Spleen (tissue), 11 donors: ENCODE measurements around the gene PDIA6. TPM values are rescaled to one million over a fixed set of nuclear protein-coding genes. Genes with fewer than 3 reads are reported as not detected.

Experiments
- DNase-seq: peaks from one replicate; pipeline ENCODE4 v3.0.0-alpha.2; 2020
- H3K27ac ChIP-seq, 8 donors: fragments of 200-600 bp; sonication (generic) in 7 of 8; 1 replicate in 4 of 8; 2 replicates in 4 of 8; pipeline versions ENCODE4 v1.5.0 to v1.8.0; 2016 to 2021; ENCODE audit warnings: inconsistent platforms in 4 of 8, mild to moderate bottlenecking in 4 of 8, moderate library complexity in 1 of 8
- H3K27me3 ChIP-seq, 7 donors: fragments of 200-600 bp; sonication (generic) in 6 of 7; replicated peaks in 1 of 7; 1 replicate in 4 of 7; 2 replicates in 3 of 7; pipeline versions ENCODE4 v1.5.0 to v1.8.0; 2016 to 2021; ENCODE audit warnings: inconsistent platforms in 3 of 7, mild to moderate bottlenecking in 1 of 7
- H3K36me3 ChIP-seq, 6 donors: fragments of 200-600 bp; sonication (generic) in 5 of 6; 1 replicate in 4 of 6; 2 replicates in 2 of 6; pipeline versions ENCODE4 v1.5.0 to v1.8.0; 2016 to 2021; ENCODE audit warnings: inconsistent platforms in 2 of 6
- H3K4me1 ChIP-seq, 6 donors: fragments of 200-600 bp; sonication (generic) in 5 of 6; 1 replicate in 3 of 6; 2 replicates in 3 of 6; pipeline versions ENCODE4 v1.5.0 to v1.8.0; 2016 to 2021; ENCODE audit warnings: inconsistent platforms in 3 of 6
- H3K4me3 ChIP-seq, 8 donors: fragments of 200-600 bp; sonication (generic) in 7 of 8; 1 replicate in 4 of 8; 2 replicates in 4 of 8; pipeline versions ENCODE4 v1.5.0 to v1.8.0; 2016 to 2021; ENCODE audit warnings: inconsistent platforms in 4 of 8, mild to moderate bottlenecking in 4 of 8, moderate library complexity in 2 of 8
- H3K9me3 ChIP-seq, 8 donors: fragments of 200-600 bp; sonication (generic) in 7 of 8; 1 replicate in 4 of 8; 2 replicates in 4 of 8; pipeline versions ENCODE4 v1.5.0 to v1.8.0; 2016 to 2021; ENCODE audit warnings: inconsistent platforms in 4 of 8
- POLR2A ChIP-seq, 3 donors: fragments of 450-650 bp; IDR thresholded peaks; one replicate each; pipeline ENCODE4 v1.5.1; 2017; ENCODE audit warnings: antibody characterized with exemption in 3 of 3, mild to moderate bottlenecking in 1 of 3
- POLR2AphosphoS5 ChIP-seq, 3 donors: sonication (generic); formaldehyde crosslinking; IDR thresholded peaks; one replicate each; pipeline ENCODE4 v1.5.1; 2017; ENCODE audit warnings: antibody characterized with exemption in 3 of 3
- WGBS, 5 donors: extraction: QIAGEN DNeasy Blood & Tissue Kit in 3 of 5; methylation state at CpG; one replicate each; pipeline versions ENCODE4 v1.1.5 to v1.1.7; 2013 to 2018; 5-methylcytosine and 5-hydroxymethylcytosine counted together
- intact Hi-C: fragments of 100-400 bp; cut with DNase I; formaldehyde crosslinking; loops from one replicate; pipeline ENCODE4 v1.15.0; 2023; ENCODE audit warnings: low total_unique reads
- polyA plus RNA-seq, 3 donors: library from polyadenylated mRNA; stranded (reverse); fragments of 200-250 nt; gene quantifications; one replicate each; pipeline ENCODE4 v1.2.1, GENCODE V29; 2013
- total RNA-seq, 7 donors: library from RNA; depleted of rRNA in 3 of 7; stranded (reverse); fragments of >200 nt in 3 of 7; fragmentation: NEBNext Ultra II Directional in 4 of 7; extraction: Animal tissue kit (Norgen Biotek cat#: 25700) in 4 of 7; gene quantifications; one replicate each; pipeline versions ENCODE4 v1.1.0 to v1.2.1, GENCODE V29; 2016 to 2021
- TF ChIP-seq, protein P1 (sequence below), 11 experiments: fragments of 200-600 bp in 7 of 11; fragments of 450-650 bp in 4 of 11; sonication (generic) in 4 of 11; IDR thresholded peaks in 8 of 11; conservative IDR thresholded peaks in 3 of 11; 1 replicate in 7 of 11; 2 replicates in 4 of 11; pipeline versions ENCODE4 v1.4.0 to v1.8.0; 2016 to 2021; ENCODE audit warnings: antibody characterized with exemption in 11 of 11, inconsistent platforms in 4 of 11, mild to moderate bottlenecking in 1 of 11
- donor health status: healthy with polysubstance abuse.
- donor health status: DM: no; HTN: no; CAD: no; lungs with moderate emphysema.
- donor health status: DM: no; HTN: no; CAD: no.
- donor health status: Bipolar disorder and iron deficiency.
- donor health status: healthy.
- donor health status: DM: no; HTN: no; CAD: no.
- donor health status: DM: yes; HTN: yes; CAD: no.

Gene PDIA6
- total and polyA plus RNA-seq, 10 donors: 29.7 to 164 (median 115) TPM

DNA sequence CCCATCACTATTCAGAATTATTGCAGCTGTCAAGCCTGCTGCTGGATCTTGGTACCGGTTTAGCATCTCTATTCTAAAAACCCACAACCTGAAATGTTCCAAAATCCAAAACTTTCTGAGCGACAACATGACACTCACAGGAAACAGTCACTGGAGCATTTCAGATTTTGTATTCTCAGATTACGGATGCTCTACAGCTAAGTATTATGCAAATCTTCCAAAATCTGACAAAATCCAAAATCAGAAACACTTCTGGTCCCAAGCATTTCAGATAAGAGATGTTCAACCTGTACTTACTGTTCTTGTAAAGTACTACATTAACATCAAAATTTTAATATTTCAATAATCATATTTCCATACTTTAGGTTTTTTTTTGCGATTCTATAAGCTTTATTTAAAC lies 12.4 kb downstream of the PDIA6 start:
- no peaks in the 10 kb centered on the region for H3K9me3 ChIP-seq
- H3K4me1 ChIP-seq: peaks cover 0 to 19% (median 2%) of the 10 kb centered on the region in 6 donors
- 83 to 98% (median 89%) methylated on average over 4 of the region's 4 CpGs for WGBS, 5 donors
- no peaks in the 10 kb centered on the region for H3K27me3 ChIP-seq
- intact Hi-C loops: no loop called here
- no peak overlapping the region for H3K27ac ChIP-seq
- peaks cover 0 to 78% (median 49%) of the 10 kb centered on the region in 6 donors for H3K36me3 ChIP-seq
- no peak overlapping the region for H3K4me3 ChIP-seq
- no peak for DNase-seq
- TF ChIP-seq POLR2A (IDR thresholded peaks at IDR 0.05) (no peak), POLR2AphosphoS5 (IDR thresholded peaks at IDR 0.05) (no peak)
- TF ChIP-seq, protein P1, sequence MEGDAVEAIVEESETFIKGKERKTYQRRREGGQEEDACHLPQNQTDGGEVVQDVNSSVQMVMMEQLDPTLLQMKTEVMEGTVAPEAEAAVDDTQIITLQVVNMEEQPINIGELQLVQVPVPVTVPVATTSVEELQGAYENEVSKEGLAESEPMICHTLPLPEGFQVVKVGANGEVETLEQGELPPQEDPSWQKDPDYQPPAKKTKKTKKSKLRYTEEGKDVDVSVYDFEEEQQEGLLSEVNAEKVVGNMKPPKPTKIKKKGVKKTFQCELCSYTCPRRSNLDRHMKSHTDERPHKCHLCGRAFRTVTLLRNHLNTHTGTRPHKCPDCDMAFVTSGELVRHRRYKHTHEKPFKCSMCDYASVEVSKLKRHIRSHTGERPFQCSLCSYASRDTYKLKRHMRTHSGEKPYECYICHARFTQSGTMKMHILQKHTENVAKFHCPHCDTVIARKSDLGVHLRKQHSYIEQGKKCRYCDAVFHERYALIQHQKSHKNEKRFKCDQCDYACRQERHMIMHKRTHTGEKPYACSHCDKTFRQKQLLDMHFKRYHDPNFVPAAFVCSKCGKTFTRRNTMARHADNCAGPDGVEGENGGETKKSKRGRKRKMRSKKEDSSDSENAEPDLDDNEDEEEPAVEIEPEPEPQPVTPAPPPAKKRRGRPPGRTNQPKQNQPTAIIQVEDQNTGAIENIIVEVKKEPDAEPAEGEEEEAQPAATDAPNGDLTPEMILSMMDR (IDR thresholded peaks at IDR 0.05 in 8 of 11, conservative IDR thresholded peaks at IDR 0.05 in 3 of 11): no peak

DNA sequence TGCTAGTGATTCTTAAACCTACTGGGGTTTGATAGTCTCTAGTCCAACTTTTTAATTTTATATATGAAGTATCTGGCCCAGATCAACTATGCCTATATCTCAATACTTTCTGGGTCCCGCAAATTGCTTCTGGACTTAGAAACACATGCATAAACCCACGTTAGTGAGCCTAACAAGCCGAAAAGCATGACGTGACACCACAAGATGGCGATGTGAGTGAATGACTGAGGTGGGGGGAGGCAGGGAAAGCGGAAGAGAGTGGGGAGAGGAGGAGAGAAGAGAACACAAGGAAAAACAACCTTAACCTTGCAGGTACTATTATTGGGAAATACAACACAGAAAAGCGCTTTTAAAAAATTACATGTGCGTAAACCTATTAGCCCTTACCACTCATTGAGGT lies 13.8 kb downstream of the PDIA6 start:
- peaks cover 0 to 92% (median 59%) of the 10 kb centered on the region in 6 donors for H3K36me3 ChIP-seq
- no peak overlapping the region for H3K27ac ChIP-seq
- H3K4me3 ChIP-seq: no peak overlapping the region
- peaks cover 0 to 19% (median 5%) of the 10 kb centered on the region in 6 donors for H3K4me1 ChIP-seq
- H3K27me3 ChIP-seq: no peaks in the 10 kb centered on the region
- TF ChIP-seq, protein P1 (IDR thresholded peaks at IDR 0.05 in 8 of 11, conservative IDR thresholded peaks at IDR 0.05 in 3 of 11): no peak
- TF ChIP-seq POLR2A (IDR thresholded peaks at IDR 0.05) (no peak), POLR2AphosphoS5 (IDR thresholded peaks at IDR 0.05) (no peak)
- no peaks in the 10 kb centered on the region for H3K9me3 ChIP-seq
- DNase-seq: no peak
- 79 to 91% (median 83%) methylated on average over 8 of the region's 8 CpGs for WGBS, 5 donors
- intact Hi-C loops: no loop called here

DNA sequence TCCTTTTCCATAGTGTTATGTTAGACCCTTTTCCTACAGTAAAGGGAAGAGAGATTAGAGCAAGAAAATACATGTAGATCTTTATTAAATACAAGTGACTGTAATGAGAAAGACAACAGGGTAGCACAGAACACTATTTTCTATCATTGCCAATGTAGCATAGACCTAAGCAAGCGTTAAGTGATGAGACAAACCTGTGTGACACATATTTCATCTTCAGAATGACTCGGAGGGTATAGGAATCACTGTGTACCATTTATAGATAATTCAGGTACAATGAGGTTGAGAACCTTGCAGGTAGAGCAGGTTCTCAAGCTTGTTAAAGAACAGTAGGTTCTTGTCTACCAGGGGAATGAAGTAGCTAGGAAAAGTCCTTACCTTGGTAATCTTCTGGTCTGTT lies 15.9 kb downstream of the PDIA6 start:
- WGBS, 5 donors: 67 to 92% (median 84%) methylated on average over 2 of the region's 2 CpGs
- Histone ChIP-seq H3K27me3 (no peaks in the 10 kb centered on the region), H3K4me3 (no peak overlapping the region), H3K9me3 (no peaks in the 10 kb centered on the region), H3K27ac (no peak overlapping the region), H3K4me1 (peaks cover 0 to 21% (median 7%) of the 10 kb centered on the region in 6 donors), H3K36me3 (peaks cover 0 to 100% (median 71%) of the 10 kb centered on the region in 6 donors)
- no peak for DNase-seq
- TF ChIP-seq POLR2A (IDR thresholded peaks at IDR 0.05) (no peak), POLR2AphosphoS5 (IDR thresholded peaks at IDR 0.05) (no peak)
- TF ChIP-seq, protein P1 (IDR thresholded peaks at IDR 0.05 in 8 of 11, conservative IDR thresholded peaks at IDR 0.05 in 3 of 11): no peak
- intact Hi-C loops: no loop called here

DNA sequence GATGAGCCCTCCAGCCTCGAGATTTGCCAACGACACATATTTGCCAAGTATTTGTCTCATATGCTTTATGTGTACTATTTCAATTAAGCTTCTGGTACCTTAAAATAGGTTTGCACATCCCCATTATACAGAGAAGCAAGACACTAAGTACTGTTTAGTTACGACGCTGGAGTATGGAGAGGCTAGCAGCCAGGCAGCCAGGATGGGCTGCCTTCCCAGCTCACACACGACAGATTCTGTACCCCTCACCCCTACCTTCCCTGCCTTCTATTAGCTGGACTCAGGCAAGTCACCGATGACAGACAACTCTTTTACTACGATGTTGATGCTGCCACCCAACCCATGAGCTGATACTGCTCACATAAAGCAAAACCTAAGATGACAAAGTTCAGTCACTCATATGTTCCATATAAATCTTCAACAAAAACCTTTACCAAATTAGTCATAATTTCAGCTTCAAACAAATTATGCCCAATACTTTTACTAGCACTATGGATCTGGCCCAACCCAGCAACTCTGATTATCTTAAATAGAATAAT lies 17.0 kb downstream of the PDIA6 start:
- intact Hi-C loops: no loop called here
- no peaks in the 10 kb centered on the region for H3K9me3 ChIP-seq
- no peak overlapping the region for H3K27ac ChIP-seq
- no peaks in the 10 kb centered on the region for H3K27me3 ChIP-seq
- TF ChIP-seq POLR2AphosphoS5 (IDR thresholded peaks at IDR 0.05) (no peak), POLR2A (IDR thresholded peaks at IDR 0.05) (no peak)
- TF ChIP-seq, protein P1 (IDR thresholded peaks at IDR 0.05 in 8 of 11, conservative IDR thresholded peaks at IDR 0.05 in 3 of 11): no peak
- no peak overlapping the region for H3K4me3 ChIP-seq
- peaks cover 0 to 100% (median 71%) of the 10 kb centered on the region in 6 donors for H3K36me3 ChIP-seq
- no peak for DNase-seq
- H3K4me1 ChIP-seq: peaks cover 0 to 28% (median 17%) of the 10 kb centered on the region in 6 donors
- 73 to 82% (median 77%) methylated on average over 7 of the region's 7 CpGs for WGBS, 5 donors
